NCI-H2196 treated with DMSO at 0.1 percent for 48 hours (cell line): ENCODE measurements around the gene ANKUB1.

Experiments
- DNase-seq: peaks from one replicate; lab custom pipeline; 2025; ENCODE audit not compliant: unreplicated experiment; lab: John Stamatoyannopoulos, UW

The ANKUB1 gene

GRCh38 chr3:149765762-149766334, 26.5 kb downstream of the ANKUB1 start:
- peak; percentile 23 for DNase-seq

GRCh38 chr3:149764302-149764701, 28.1 kb downstream of the ANKUB1 start:
- DNase-seq = no peak

GRCh38 chr3:149763565-149764195, 28.7 kb downstream of the ANKUB1 start:
- DNase-seq = no peak

- DNase-seq = no peak
These were observed 38.6 kb downstream of the ANKUB1 start for GRCh38 chr3:149753717-149754116.

- no peak for DNase-seq
These were observed 39.6 kb downstream of the ANKUB1 start for GRCh38 chr3:149752788-149753136.

GRCh38 chr3:149752051-149752787, 40.1 kb downstream of the ANKUB1 start, which contains the start of gene COMMD2:
COMMD2 (minus strand) TSS chr3:149752489; CDS start chr3:149752444, 45 bp downstream.
- peak; percentile 92 for DNase-seq

GRCh38 chr3:149751551-149751950, 40.8 kb downstream of the ANKUB1 start:
- no peak for DNase-seq

GRCh38 chr3:149744606-149745005, 47.7 kb downstream of the ANKUB1 start:
- no peak for DNase-seq

GRCh38 chr3:149744151-149744550, 48.2 kb downstream of the ANKUB1 start:
- no peak for DNase-seq

GRCh38 chr3:149739396-149739795, 53.0 kb downstream of the ANKUB1 start:
- no peak for DNase-seq

- no peak for DNase-seq
These were observed 53.5 kb downstream of the ANKUB1 start for GRCh38 chr3:149738876-149739275.

GRCh38 chr3:149736953-149737205, 55.5 kb downstream of the ANKUB1 start:
- no peak for DNase-seq

- no peak for DNase-seq
These were observed 56.0 kb downstream of the ANKUB1 start for GRCh38 chr3:149736175-149736952.

GRCh38 chr3:149732234-149732633, 60.1 kb downstream of the ANKUB1 start:
- no peak for DNase-seq

- DNase-seq = no peak
These were observed 64.7 kb downstream of the ANKUB1 start for GRCh38 chr3:149727656-149728055.

GRCh38 chr3:149726716-149727407, 65.5 kb downstream of the ANKUB1 start:
- DNase-seq = no peak

GRCh38 chr3:149723781-149724180, 68.6 kb downstream of the ANKUB1 start:
- no peak for DNase-seq

GRCh38 chr3:149720918-149721317, 71.4 kb downstream of the ANKUB1 start:
- DNase-seq = no peak

- DNase-seq = peak; percentile 76
These were observed 74.8 kb downstream of the ANKUB1 start for GRCh38 chr3:149717391-149718056.

GRCh38 chr3:149716984-149717383, 75.4 kb downstream of the ANKUB1 start:
- no peak for DNase-seq

- DNase-seq = no peak
These were observed 77.1 kb downstream of the ANKUB1 start for GRCh38 chr3:149715247-149715646.
